ENCODE results near the gene CRLF1.

Gene CRLF1

DNA sequence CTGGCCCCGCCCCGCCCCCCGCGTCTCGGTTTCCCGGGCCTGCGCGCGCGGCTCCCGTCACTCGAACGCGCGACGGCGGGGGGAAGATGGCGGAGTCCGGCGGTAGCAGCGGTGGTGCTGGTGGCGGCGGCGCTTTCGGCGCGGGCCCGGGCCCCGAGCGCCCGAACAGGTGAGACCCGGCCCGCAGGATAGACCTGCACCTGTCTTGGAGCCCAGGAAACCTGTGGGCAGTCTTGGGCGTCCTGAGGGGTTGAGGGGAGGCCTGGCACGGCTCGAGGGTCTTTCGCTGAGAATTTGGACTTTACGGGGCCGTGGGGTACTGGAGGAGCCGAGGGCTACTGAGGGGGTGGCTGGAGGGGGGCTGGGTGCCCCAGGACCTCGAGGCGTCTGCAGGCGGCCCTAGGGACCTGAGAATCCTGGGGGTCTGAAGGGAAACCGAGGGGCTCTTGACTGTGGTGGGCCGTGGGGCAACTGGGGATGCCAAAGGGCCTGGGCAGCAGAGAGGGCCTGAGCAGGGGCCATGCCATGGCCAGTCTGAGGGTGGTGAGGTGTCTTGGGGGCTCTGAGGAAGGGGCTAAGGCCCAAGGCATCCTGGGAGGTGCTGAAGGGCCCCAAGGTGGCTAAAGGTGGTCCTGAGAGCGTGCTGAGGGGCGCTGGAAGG, 30.5 kb upstream of the CRLF1 start, which contains the start of gene KLHL26:
KLHL26 (plus strand) TSS at position 60 of the 661 bp plus-strand sequence; CDS start at position 87, 27 bp downstream.
- no peak for DNase-seq (ENCODE audit: low read depth in 3 of 3)

DNA sequence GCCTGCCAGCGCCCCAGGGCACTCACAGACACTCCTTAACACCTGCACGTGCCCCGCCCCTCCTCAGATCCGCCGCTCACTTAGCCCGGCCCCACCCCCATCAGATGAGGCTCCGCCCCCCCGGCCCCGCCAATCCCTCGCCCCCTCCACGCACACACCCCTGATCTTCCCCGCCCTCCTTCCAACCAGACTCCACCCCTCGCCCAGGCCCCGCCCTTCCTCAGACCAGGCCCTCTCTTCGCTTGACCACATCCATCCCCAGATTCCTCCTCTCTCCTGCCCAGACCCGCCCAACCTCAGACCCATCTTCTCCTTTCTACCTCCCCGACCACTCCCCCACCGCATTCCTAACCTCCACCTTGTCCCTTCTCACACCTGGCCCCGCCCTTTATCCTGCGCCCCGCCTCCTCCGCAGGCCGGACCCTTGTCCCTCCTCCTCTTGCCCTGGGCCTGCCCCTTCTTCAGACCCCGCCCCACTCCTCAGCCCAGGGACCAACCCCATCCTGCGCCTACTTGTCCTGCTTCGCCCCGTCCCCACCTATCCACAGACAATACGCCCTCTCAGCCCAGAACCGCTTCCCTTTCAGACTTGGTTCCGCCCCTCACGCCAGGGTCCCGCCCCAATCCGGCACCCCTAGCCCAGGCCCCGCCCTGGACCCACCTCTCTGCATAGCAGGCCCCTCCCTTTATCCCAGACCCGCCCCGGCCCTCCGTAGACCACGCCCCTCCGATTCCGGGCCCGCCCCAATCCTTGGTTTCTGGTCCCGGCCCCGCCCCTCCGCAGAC, 29.8 kb upstream of the CRLF1 start:
- peak; percentile 99 for DNase-seq (ENCODE audit: low read depth in 3 of 3)

DNA sequence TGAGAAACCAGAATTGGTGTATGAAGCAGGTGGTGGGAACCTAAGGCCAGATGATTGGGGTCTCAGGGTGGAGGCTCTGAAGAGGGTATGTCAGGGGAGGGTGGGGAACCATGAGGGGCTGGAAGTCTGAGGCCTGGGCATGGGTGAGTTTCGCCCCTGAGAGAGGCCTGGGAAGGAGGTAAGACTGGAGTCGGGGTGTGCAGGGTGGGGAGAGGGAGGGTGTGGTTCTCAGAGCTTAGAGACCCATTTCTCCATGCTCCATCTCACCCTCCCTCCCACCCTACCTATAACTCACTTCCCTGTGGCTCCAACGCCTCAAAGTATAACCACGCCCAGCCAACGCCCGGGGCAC, 29.2 kb upstream of the CRLF1 start:
- no peak for DNase-seq (ENCODE audit: low read depth in 3 of 3)

DNA sequence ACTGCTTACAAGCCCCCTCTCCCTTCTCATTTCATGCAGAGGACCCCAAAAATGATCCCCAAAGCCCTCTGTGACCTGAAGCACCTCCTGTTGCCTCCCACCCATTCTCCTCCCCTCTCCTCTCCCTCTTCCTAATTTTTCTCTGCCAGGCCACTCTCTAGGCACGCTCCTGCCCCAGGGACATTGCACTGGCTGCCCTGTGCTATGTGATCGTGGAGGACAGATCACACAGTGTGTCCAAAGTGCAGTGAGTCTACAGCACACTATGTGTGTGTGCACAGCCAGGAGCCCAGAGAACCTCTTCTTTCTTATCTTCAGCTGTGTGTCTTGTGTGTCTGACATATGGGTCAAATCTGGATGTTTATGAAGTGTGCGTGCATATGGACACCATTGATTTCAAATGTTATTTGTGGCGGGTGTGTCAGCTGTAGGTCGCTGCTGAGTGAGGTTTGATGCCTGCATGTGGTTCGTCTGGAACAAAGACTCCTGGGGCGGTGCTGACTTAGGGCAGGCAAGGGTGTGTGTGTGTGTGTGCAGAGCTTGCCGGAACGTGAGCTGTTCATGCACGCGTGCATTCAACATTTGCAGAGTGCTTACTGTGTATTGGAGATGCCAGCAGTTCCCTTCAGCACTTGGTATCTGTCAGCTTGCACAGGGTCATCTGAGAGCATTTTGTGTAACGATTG, 28.2 kb upstream of the CRLF1 start:
- DNase-seq (ENCODE audit: low read depth in 3 of 3) = no peak

DNA sequence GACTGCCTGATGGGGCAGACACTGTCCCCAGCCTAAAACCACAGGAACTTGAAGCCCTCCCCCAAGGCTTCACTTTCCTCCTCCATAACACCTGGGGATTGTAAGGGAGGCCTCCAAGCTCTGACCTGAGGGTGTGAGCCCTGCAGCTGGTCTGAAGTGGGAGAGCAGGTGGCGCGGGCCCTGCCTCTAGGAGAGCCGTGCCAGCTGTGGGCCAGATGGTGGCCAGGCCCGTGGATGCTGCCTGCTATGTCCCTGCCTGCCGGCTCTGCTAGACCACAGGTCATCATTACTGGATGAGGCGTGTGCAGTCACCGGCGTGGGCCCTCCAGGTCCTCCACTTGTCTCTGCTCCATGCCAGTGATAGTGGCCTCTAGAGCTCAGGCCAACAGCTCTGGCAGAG, 26.7 kb upstream of the CRLF1 start:
- no peak for DNase-seq (ENCODE audit: low read depth in 3 of 3)

DNA sequence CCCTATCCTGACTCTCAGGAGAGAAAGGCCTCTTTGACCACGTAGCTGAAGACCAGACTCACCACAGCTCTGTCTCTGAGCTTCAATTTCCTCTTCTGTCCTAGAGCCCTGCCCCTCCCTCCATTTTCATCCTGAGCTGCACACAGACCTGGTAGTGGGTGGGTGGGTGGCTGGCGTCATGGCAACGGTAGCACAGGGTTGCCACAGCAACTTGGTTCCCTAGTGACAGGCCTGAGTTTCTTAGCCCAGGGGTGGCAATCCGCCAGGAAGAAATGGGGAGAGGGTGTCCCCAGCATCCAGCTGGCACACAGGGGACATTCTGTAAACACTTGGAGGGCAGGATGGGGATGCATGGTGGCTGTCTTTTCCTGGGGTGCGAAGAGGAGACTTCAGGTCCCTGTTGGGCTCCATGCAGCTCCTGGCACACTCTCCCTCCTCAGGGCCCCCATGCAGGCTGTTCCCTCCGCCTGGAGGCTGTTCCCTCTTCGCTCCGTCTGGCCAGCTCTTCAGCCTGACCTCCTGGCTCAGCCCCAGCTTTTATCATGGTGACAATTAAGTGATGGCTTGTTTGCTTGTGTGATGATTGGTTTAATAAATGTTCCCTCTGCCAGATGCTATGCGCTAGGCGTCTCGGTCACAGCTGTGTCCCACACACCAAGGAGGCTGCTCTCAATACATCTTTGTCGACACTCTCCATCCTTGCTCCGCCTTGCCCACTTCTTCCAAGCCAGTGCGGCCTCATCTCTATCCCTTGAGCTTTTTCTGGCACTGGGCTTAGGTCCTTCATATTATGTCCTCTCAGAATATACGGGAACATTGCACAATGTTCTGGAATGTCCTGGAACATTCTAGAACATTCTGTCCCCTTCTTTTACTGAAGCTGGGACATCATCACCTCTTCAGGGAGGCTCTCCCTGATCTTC, 22.8 kb upstream of the CRLF1 start:
- no peak for DNase-seq (ENCODE audit: low read depth in 3 of 3)

DNA sequence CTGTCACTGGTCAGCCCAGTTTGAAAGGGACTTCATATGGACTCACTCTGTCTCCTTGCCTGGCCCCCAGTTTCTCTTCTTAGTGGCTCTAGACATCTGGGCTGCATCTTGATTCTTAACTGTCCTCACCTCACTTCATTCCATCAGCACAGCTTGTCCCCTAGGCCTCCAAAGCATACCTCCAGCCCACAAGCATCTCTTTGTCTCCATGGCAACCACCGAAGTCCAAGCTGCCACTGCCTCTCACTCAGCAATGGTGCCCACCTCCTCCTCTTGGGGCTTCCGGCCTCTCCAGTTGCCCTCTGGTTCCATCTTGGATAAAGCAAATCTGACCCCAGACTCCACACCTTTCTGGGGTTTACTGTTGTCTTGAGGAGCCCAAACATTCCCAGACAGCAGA, 20.3 kb upstream of the CRLF1 start:
- no peak for DNase-seq (ENCODE audit: low read depth in 3 of 3)

DNA sequence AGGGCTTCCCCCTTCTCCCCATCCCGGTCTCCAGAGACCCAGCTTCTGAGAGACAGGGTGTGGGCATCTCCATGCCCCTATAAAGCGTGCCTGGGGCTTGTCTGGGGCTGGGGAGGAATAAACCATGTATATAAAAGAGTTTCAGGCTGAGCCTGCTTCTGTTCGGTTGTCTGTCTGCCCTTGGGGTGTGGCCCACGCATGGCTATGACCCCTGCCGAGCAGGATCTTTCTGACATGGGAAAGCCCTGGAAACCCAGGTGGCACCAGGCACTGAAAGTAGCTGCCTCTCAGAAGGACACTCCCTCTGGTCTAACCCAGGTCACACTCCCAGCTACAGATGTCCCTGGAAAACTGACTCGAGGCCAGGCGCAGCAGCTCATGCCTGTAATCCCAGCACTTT, 14.3 kb upstream of the CRLF1 start:
- no peak for DNase-seq (ENCODE audit: low read depth in 3 of 3)

DNA sequence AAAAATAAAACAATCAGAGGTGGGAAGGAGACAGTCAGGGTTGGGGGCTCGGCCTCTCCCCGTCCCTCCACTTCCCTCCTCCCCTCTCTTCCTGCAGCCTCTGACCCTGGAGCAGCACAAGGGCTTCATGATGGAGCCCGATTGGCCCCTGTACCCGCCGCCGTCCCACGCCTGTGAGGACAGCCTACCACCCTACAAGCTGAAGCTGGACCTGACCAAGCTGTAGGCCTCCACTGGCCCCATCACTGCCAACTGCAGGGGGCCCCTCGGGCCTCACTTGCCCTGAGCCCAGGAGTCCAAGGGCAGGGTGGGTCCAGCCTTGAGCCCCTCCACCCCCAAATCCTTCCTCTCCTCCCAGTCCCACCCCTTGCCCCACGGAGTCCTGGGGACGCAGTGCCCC, 13.7 kb upstream of the CRLF1 start:
- DNase-seq (ENCODE audit: low read depth in 3 of 3) = no peak

DNA sequence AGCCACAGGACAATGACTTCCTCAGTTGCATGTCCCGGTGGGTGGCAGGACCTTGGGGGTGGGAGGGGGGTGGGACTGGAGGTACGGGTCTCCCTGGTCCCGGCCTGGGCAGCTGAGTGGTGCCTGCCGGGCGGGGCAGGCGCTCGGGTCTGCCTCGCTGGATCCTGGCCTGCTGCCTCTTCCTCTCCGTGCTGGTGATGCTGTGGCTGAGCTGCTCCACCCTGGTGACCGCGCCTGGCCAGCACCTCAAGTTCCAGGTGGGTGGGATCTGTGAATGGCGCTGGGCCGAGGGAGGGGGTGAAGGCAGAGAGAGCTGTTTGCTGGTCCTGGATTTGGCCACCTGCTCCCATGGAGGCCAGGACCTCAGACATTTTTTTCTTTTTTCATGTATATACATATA, 11.6 kb upstream of the CRLF1 start:
- DNase-seq (ENCODE audit: low read depth in 3 of 3) = no peak

DNA sequence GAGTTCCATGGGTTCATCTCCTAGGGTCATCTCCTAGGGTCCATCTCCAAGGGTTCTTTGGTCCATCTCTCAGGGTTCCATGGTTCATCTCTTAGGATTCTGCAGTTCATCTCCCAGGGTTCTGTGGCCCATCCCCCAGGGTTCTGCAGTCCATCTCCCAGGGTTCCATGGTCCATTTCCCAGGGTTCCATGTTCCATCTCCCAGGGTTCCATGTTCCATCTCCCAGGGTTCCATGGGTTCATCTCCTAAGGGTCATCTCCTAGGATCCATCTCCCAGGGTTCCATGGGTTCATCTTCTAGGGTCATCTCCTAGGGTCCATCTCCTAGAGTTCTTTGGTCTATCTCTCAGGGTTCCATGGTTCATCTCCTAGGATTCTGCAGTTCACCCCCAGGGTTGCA, 11.0 kb upstream of the CRLF1 start:
- no peak for DNase-seq (ENCODE audit: low read depth in 3 of 3)

DNA sequence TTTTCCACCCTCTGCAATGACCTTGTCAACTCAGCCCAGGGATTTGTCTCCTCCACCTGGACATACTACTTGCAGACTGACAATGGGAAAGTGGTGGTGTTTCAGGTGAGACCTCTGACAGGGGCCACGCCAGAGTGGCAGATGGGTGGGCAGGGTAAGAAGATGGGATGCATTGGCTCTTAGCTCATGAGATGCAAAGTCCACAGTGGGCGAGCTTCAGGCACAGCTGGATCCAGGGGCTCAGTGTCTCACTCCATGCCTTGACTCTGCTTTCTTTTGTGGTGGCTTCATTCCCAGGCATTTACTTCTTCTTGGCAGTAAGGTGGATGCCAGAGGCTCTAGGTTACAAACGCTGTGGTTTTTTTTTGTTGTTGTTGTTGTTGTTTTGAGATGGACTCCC, 9.4 kb upstream of the CRLF1 start:
- DNase-seq (ENCODE audit: low read depth in 3 of 3) = no peak

DNA sequence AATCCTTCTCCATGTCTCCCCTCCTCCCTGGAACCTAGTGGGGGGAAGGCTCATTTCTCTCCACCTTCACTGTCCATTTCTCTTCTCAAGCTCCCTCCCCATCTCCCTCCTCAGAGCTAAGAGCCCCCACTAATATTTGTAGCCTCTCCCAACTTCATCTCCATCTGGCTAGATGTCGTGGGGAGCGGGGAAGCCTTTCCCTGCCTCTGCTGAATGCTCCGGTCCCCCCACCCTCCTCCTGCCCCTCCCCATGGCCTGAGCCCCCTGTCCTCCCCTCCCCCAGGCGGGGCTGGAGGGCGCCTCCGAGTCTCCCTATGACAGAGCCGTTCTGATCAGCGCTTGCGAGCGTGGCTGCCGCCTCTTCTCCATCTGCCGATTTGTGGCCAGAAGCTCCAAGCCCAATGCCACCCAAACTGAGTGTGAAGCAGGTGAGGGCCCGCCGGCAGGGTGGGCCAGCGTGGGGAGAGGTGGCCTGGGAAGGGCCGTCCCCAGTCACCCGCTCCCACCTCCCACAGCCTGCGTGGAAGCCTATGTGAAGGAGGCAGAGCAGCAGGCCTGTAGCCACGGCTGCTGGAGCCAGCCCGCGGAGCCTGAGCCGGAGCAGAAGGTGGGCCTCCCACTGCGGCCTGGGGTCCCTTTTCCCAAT, 7.1 kb upstream of the CRLF1 start:
- no peak for DNase-seq (ENCODE audit: low read depth in 3 of 3)

DNA sequence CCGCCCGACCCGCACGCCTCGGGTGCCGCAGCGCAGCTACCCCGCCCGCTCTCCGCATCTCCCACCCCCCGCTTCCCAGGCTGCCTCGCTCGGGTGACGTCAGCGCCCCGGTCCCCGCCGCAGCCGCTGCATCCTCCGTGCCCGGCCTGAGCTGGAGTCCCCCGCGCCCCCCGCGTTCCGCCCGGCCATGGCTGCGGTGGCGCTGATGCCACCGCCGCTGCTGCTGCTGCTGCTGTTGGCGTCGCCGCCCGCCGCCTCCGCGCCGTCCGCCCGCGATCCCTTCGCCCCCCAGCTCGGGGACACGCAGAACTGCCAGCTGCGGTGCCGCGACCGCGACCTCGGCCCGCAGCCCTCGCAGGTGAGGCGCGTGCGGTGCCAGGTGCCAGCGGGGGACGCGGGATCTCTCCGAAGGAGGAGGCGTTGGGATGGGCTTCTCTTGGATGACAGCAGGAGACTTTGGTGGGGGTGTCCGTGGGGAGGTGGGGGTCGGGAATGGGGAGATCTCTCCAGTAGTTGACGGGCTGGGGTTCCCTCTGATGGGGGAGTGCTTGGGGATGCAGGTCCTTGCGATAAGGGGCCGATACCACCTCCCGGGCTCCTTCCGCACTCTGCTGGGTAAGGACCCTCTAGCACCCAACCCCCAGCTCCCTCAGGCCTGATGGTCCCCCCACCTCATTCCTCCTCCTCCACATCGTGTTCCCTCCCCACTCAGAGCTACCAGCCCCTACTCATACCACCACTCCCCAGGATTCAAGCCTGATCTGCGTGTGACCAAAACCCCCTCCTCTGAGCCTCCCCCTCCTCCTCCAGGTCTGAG, 6.4 kb upstream of the CRLF1 start, which contains the start of gene TMEM59L:
TMEM59L (plus strand) TSS at position 99 of the 817 bp plus-strand sequence; CDS start at position 188, 89 bp downstream.
- DNase-seq (ENCODE audit: low read depth in 3 of 3) = no peak

DNA sequence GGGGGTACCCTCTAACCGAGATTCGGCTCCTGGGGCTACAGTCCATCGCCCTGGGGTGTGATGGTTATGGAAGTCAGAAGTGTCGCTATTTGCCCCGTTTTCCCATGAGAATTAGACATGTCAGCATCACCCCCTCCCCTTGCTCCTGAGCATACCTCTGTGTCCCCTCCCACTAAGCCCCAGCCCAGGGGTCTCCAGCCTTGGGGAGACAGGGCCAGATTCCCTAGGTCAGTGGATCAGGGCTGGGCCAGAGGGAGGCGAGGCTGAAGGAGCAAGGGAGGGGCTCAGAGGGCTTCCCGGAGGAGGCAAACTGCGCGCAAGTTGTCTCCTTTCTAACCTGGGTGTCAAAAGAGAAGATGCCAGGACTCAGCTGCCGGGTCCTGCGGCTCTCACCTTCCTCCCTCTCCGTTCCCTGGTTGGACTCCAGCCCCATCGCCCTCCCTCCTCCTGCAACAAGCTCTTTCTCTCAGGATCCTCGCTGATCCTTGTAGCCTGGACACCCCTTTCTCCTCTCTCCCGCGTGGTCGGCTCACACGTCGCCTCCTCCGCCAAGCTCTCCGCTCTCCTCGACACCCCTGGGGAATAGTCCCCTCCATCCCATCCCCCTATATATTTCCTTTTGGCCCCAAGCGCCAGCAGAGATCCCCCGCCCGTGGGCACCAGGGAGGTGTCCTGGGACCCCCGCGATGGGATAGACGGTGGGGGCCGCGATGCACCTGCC, 5.6 kb upstream of the CRLF1 start:
- no peak for DNase-seq (ENCODE audit: low read depth in 3 of 3)

DNA sequence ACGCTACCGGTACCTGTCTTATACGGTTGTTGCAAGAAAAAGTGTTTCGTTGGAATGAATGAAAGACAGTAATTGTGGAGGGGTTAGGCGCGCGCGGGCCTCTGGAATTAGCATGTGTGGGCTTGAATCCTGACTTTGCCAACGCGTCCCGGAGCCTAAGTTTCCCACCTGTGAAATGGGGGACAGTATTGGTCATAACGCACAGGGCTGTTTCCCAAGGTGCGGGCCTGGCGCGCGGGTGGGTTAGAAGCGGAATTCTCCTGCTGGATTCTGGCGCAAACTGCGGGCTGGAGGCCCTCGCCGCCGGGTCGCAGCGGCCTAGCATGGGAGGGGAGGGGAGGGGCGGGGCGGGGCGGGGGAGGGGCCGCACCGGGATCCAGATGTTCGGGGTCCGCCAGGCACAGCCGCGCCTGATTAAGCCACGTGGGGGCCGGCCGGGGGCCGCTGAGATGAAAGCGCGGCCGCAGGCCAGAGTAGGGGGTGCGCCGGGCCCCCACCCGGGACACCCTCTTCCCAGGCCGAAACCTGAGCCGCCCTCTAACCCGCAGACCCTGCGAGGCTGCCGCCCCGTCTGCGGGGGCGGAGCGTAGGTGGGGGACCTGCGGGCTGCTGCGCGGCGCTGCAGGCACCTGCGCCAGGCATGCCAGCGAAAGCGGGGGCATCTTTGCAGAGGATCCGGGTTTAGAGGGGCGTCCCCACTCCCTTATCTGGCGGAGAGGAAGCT, 4.9 kb upstream of the CRLF1 start:
- no peak for DNase-seq (ENCODE audit: low read depth in 3 of 3)

DNA sequence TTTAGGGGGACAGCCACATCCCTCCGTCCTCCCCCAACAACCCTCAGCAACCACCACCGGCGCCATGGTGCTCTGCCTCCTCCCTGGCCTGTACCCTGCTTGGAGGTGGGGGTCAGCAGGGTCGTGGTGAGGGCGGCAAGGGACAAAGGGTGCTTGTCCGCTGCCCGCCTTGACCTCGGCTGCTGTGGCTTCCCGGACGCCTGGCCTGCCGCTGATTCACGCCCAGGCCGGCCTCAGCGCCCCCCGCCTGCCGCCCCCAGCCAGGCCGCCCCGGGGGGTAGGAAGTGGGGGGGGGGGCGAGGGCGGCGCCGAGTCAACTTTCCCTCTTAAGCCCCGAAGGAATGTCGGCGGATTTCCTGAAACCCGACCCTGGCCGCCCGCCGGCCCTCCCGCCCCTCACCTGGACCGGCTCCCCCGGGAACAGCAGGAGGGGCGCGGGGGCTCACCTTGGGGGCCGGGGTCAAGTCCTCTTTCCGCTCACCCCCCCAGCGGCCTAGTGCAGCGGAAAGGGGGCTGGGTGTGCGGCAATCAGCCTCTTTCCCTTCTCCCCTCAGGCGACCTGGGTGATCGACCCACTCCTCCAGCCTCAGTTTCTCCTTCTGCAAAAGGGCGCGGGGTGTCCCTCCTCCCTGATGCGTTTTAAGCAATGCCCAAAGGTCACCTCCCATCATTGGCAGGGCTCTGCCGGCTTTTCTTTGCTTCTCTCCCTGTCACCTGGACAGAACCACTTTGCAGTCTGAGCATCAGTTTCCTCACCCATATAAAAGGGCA, 4.1 kb upstream of the CRLF1 start:
- no peak for DNase-seq (ENCODE audit: low read depth in 3 of 3)

DNA sequence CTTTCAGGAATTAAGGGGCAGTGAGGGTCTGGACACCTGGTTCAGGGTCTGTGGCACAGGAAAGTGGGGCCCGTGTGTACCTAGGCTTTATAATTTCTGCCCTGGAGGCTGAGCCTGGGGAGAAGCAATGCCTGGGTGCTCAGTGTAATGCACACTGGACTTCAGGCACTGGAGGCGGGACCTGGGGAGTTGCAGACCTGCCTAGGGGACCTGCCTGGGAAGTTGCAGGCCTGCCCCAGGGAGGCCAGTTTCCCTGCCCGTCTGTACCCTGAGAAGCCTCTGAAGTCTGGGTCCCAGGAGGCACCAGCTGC, 3.6 kb upstream of the CRLF1 start:
- DNase-seq (ENCODE audit: low read depth in 3 of 3) = no peak

DNA sequence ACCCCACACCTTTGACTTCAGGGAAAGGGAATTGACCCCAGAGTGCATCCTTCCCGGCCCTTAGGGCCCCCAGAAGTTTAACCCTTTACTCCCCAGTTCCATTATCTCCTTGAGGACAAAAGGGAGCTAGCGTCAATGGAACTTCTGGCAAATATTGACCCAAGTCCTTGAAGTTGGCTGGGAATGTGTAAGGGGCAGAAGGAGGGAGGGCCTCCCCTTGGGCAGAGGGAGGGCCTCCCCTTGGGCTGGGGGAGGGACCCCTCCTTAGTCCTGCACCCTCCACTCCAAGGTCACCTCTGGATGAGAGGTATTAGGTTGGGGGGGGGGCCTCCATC, 3.1 kb upstream of the CRLF1 start:
- DNase-seq (ENCODE audit: low read depth in 3 of 3) = no peak

All from stimulated activated CD4-positive, alpha-beta T cell treated with anti-CD3 and anti-CD28 coated beads, TNF-alpha, amount 100 ng/mL, for 4 hours (primary cell).